GM21526 (cell line): ENCODE data around the gene HSPA2.
"Not testable (repeated sequence)": the region's sequence is repeated elsewhere in the genome, so short reads cannot be mapped to it uniquely, and the experiment has no call there.

Experiments used
- ATAC-seq: cut with Tn5 transposase; IDR thresholded peaks from one replicate; pipeline ENCODE4 v1.9.1; 2021; ENCODE audit warnings: moderate library complexity; ENCODE audit not compliant: unreplicated experiment, low FRiP score

The HSPA2 gene

GRCh38 chr14:64513271-64513670 is 27.3 kb upstream of the HSPA2 start:
- no peak for ATAC-seq

GRCh38 chr14:64515053-64515452 is 25.5 kb upstream of the HSPA2 start:
- no peak for ATAC-seq

DNA sequence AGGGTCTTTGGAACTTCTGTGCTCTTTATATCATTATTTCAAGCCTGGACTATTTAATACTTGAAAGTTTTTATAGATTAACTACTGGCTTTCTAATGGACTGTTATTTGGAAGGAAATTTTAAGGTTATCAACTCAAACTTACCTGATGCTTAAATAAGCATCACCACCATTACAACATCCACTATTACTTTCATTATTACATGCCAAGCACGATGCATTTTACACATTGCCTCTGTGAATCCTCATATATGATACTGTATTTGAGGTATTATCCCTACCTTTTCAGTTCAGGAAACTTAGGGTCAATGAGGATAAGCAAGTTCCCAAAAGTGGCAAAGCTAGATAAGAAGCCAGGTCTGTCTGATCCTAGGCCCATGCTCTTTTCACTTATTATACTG is 23.6 kb upstream of the HSPA2 start:
- ATAC-seq = no peak

DNA sequence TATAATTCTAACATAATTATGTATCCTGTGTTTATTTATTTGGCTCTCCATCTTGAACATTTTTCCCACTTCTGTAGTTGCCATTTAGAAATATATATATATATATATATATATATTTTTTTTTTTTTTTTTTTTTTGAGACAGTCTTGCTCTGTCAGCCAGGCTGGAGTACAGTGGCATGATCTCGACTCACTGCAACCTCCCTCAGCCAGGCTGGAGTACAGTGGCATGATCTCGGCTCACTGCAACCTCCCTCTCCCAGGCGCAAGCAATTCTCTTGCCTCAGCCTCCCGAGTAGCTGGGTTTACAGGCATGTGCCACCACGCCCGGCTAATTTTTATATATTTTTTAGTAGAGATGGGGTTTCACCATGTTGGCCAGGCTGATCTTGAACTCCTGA is 22.9 kb upstream of the HSPA2 start:
- ATAC-seq = not testable (repeated sequence)

DNA sequence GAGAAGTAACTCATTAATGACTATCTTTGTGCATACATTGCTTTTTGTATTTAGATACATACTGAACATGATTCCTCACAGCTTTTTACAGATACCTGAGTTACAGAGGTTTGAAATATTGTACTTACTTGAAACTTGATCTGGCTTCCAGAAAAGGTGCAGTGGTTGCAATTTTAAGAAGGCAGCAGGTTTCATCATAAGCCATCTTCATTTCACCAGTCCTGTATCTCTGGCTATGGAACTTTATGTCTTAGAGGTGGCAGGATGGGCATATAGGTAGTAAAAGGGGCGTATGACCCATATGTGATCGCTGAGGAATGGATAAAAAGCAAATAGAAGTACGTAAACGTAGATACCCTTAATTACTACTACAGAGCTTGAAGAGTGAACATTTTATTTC is 22.3 kb upstream of the HSPA2 start:
- no peak for ATAC-seq

DNA sequence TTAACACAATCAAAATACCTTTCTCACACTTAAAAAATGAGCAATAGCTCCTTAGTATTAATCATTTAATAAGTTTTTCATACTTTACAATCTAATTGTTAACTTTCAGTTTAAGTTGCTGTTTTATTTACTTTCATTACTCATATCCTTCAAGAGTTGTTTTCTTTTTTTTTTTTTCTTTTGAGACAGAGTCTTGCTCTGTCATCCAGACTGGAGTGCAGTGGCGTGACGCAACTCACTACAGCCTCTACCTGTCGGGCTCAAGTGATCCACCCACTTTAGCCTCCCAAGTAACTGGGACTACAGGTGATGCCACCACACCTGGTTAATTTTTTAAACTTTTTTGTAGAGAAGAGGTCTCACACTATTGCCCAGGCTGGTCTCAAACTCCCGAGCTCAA is 19.8 kb upstream of the HSPA2 start:
- no peak for ATAC-seq

GRCh38 chr14:64522591-64523355 is 17.8 kb upstream of the HSPA2 start:
- no peak for ATAC-seq

GRCh38 chr14:64525354-64525753 is 15.2 kb upstream of the HSPA2 start:
- ATAC-seq = no peak

GRCh38 chr14:64531567-64531966 is 9.0 kb upstream of the HSPA2 start:
- ATAC-seq = no peak

DNA sequence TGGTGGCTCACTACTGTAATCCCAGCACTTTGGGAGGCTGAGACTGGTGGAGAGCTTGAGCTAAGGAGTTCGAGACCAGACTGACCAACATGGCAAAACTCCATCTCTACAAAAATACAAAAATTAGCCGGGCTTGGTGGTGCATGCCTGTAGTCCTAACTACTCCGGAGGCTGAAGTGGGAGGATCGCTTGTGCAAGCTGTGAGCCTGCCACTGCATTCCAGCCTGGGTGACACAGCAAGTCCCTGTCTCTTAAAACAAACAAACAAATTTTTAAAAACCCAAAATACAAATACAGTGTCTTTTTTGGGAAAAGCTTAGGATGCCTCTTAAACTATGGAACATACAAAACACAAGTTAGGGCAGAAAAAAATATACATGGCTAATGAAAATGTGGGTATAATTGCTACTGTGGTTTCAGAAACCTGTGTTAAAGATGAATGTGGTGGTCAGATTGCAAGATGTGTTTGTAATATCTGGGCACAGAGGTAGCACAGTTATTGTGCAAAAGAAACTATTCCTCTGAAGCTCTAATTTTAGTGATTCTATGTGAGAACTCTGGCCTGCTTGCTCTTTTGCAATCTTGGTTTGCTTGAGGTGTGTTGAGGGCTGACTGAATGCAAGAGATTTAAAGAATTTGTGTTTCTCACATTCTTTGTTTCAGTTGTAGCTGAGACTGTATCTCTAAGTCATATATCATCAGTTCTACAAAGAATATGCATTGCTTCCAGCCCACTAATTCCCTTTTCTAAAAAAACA is 3.9 kb upstream of the HSPA2 start:
- ATAC-seq = no peak

- ATAC-seq = no peak
Measured at GRCh38 chr14:64541261-64541971, 875 bp downstream of the HSPA2 start.

DNA sequence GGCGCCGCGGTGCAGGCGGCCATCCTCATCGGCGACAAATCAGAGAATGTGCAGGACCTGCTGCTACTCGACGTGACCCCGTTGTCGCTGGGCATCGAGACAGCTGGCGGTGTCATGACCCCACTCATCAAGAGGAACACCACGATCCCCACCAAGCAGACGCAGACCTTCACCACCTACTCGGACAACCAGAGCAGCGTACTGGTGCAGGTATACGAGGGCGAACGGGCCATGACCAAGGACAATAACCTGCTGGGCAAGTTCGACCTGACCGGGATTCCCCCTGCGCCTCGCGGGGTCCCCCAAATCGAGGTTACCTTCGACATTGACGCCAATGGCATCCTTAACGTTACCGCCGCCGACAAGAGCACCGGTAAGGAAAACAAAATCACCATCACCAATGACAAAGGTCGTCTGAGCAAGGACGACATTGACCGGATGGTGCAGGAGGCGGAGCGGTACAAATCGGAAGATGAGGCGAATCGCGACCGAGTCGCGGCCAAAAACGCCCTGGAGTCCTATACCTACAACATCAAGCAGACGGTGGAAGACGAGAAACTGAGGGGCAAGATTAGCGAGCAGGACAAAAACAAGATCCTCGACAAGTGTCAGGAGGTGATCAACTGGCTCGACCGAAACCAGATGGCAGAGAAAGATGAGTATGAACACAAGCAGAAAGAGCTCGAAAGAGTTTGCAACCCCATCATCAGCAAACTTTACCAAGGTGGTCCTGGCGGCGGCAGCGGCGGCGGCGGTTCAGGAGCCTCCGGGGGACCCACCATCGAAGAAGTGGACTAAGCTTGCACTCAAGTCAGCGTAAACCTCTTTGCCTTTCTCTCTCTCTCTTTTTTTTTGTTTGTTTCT is 1.7 kb downstream of the HSPA2 start:
- no peak for ATAC-seq

DNA sequence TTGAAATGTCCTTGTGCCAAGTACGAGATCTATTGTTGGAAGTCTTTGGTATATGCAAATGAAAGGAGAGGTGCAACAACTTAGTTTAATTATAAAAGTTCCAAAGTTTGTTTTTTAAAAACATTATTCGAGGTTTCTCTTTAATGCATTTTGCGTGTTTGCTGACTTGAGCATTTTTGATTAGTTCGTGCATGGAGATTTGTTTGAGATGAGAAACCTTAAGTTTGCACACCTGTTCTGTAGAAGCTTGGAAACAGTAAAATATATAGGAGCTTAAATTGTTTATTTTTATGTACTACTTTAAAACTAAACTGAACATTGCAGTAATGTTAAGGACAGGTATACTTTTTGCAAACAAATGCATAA is 2.3 kb downstream of the HSPA2 start:
- no peak for ATAC-seq

GRCh38 chr14:64544607-64545312 is 4.2 kb downstream of the HSPA2 start:
- ATAC-seq = no peak

- no peak for ATAC-seq
Measured at GRCh38 chr14:64549016-64549415, 8.5 kb downstream of the HSPA2 start.

DNA sequence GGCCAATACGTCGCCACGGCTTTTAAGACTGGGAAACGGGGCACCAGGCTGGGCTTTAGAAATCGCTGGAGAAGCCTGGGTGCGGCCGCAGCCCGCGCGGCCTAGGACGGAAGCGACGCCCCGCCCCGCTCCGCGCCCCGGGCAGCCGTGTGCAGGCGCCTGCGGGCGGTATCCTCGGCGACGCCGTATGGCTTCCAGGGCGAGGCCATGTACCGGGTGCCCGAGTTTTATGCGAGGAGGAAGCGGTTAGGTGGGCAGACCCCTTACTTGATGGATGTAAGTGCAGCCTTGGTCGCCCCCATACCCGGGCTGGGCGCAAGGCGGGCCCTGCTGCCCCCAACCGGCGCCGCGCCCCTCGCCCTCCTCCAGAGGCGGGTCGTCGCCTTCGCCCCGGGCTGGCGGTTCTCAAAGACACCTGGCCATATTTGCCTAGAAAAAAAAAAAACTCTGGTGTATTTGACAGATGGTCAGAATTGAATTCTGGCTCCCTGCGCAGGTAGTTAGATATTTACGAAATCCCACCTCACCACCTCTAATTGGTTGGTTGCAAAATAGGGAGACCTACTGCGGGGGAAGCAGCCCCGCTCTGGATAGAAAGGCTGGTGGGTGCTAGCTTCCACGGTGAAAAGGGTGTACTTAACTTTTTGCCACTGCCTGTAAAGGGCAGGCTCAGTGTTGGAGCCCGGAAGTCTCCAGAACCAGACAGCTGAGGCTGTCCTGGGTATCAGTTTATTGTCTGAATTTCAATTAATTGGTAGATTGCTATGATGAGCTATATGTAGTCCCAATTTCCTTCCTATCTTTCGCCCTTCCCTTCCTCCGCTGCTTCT is 9.5 kb downstream of the HSPA2 start, which contains the start of gene PPP1R36:
Gene PPP1R36 (plus strand): TSS at position 171 of the 830 bp plus-strand sequence. CDS start 37 bp downstream, at position 208.
- ATAC-seq = no peak

GRCh38 chr14:64550621-64551333 is 10.2 kb downstream of the HSPA2 start:
- ATAC-seq = no peak

DNA sequence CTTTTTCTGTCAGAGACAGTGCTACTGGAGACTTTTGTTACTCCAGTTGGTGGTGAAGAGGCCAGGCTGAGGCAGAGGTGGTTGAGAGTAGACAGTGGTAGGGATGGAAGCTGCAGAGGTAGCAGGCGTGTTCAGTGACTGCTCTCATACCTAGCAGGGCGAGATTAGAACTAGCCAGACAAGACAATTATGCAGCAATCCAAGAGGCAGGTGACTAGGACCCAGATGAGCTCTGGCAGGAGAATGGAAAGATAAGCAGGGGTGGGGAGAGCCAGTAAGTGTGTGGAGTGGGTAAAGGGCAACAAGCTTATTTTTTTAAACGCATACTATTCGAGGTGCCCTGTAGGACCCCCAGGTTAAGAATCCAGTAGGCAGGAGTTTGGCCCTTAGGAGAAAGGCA is 14.0 kb downstream of the HSPA2 start:
- no peak for ATAC-seq
